Stimulated activated CD8-positive, alpha-beta memory T cell treated with anti-CD3 and anti-CD28 coated beads, Interleukin-12 subunit alpha, Interleukin-12 subunit beta, amount 100 ng/mL, for 24 hours (primary cell): ENCODE data around the gene PNPLA5.

ENCODE experiments used
- DNase-seq: peaks from one replicate; pipeline ENCODE4 v3.0.0-alpha.2; 2020; ENCODE audit errors: extremely low read depth

The PNPLA5 gene

DNA sequence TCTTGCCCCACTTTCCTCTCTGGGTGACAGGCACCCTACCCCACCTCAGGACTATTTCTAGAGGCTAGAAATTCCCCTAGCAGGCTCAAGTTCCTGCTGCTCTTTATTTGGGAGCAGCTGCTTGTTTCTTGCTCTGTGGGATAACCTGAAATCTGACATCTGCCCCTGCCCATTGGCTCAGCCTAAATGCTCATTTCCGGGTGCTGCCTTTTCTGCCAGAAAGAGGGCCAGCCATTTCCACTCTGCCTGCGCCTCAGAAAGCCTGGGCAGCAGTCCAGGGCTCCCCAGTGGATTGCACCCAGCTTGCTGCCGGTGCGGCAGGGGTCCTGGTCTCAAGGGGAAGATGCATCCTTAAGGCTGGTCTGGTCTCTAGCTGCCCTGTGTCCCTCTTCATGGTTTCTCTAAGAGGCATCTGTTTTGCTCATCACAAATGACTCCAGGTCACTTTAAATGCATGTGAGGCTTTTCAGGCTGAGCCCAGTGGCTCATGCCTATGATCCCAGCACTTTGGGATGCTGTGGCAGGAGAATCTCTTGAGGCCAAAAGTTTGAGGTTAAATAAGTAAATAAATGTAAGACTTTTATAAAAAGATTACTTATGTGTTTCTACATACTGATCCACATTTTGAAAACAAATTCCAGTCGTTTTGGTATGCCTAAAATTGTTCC is 10.3 kb upstream of the PNPLA5 start:
- no peak for DNase-seq

DNA sequence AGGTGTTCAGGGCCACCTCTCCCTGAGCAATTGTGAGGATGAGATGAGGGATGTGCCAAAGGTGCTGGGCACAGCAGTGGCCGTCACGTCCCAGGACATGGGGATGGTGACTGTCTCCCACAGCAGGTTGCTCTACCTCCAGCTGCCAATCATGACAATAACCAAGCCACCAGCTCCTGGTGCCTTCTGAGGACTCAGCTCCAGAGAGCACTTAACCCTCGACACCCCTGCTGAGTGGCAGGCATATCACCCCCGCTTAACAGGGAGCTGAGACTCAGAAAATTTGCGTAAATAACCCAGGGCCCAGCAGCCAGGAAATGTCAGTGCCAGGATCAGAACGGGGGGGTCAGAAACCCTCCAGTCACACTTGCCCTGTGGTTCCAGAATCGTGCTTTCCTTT is 8.4 kb upstream of the PNPLA5 start:
- DNase-seq, result no peak

DNA sequence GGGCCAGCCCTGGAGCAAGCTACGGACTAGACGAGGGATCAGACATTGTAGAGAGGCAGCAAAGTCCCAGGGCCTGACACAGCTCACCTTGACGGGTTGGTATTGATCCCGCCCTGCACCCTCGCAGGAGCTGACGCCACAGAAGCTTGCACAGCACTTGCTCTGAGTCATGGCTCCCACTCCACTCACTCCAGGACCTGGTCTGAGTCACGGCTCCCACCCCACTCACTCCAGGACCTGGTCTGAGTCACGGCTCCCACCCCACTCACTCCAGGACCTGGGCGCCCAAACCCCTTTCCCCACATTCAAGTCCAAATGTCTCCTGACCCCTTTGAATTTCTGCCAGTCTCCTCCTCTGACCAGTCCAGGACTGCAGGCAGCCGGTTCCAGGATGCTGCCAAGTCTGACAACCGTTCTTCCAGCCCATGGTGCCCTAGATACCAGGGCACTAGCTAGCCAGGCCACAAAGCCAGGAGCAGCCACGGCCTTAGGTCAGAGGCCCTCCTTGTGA is 6.0 kb upstream of the PNPLA5 start:
- no peak for DNase-seq

DNA sequence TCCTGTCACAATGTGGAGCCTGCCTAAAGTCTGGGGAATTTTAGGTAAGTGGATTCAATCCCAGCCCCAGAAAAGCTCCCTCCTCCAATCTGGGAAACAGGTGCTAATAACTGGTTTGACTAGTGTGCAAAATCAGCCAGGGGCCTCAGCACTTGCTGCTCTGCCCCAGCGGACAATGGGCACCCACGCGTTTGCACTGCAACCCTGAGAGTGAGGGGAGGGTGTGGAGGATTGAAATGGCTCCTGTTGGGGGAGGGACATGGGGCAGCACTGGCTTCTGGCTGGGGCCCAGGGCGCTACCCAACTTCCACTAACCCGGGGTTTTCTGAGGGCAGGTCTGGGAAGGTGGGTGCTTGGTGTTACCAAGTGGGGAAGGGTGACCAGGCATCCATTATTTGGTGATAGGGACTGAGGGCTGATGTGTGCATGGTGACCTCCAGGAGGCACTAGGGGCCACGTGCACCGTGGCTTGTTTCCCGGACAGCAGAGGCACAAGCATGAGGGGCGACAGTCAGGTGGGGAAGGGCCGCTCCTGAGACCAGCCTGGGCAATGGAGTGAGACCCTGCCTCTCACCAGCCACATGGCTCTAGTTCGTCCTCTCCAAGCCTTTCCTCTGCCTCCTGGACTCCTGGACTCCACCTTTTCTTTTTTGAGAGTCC is 4.3 kb upstream of the PNPLA5 start:
- no peak for DNase-seq

DNA sequence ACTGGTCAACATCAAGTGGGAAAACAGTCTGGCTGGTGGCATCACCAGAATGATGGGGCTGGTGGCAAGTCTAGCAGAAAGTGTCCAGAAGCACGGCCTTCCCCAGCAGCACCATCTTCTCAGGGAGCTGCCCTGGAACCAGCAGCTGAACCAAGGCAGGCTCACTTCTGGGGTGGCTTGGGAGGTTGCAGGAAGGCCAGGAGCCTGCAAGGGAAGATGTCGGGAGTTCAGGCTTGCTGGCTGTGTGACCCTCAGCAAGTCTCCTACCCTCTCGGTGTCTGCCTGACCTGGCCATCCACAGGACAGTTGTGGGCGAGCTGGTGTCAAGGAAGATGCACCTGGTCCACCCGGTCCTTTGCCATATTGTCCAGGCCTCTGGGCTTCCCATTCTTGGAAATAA is 2.3 kb upstream of the PNPLA5 start:
- DNase-seq, result no peak

DNA sequence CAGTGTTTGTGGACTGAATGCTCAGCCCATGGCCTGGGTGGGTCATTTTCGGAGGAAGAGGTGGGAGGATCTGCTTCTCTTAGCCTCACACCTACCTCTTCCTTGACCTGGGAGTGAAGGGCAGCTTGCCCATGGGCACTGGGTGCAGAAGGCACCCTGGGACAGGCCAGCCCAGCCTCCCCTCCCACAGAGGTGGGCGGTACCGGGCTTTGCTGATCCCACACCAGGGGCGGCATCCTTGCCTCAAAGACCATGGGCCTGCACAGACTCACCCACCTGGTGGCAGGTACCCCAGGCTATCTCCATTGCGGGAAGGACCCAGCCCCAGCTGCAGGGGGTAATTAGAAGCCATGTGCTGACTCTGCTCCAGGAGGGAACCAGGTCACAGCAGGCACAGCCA is 1.5 kb upstream of the PNPLA5 start:
- DNase-seq, result no peak

DNA sequence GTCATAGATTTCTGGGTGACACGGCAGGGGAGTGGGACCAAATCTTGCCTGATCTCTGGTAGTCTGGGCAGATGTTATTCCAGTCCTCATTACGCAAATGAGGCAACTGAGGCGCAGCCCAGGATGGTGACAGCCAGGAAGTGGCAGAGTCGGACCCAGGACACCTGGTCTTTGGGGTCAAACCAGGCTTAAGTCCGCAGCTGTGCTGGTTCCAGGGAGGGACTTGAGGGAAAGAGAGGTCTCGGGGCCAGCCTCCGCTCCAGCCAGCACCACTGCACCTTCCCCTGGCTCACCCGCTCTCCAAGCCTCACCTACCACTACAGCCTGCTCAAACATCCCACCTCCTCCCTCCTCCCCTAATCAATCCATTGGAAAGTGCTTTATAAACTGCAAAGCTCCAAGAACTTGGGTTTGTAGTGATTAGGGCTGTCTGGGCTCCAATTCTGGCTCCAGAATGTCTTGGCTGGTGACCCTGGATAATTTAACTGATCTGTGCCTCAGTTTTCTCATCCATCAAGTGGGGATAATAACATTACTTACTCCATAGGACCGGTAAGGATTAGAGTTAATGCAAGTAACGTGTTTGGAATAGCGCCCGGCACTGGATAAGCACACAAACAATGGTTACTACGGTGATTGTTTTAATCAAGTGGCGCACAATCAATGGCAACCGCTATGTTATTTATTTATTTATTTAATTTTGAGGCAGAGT is 526 bp upstream of the PNPLA5 start:
- no peak for DNase-seq

DNA sequence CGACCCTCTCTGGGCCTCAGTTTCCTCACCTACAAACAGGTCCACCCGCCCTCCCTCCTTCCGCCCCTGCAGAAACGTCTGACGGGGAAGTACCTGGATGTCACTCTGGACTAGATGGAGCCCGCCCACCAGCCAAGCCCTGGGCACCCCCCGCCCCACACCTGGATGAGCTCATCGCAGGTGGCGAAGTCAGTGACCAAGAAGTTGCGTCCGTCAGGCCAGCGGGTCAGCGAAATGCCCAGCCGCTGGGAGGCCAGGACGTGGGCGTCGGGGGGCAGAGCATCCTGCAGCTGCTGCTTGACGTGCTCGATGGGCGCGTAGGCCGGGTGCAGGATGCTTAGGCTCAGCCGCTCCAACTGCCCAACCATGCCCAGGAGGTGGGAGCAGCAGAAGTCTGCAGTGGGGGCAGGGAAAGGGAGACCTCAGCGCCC is 897 bp downstream of the PNPLA5 start:
- DNase-seq, result no peak

DNA sequence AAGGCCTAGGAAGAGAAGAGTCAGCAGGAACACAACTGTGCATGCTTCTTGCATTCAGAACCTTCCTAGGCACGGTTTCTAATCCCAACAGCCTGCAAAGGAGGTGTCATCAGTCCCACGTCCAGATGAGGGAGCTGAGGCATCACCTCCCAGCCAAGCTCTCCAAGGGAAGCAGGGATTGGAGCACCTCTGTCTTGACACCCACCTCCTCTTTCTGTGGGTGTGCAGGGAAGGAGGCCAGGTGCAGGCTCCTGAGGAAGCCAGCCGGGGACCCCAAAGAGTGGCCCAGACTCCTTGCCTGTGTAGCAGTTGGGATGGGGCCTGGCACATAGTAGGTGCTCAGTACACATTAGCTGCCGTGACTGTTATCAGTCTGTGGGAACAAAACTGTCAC is 2.0 kb downstream of the PNPLA5 start:
- no peak for DNase-seq

DNA sequence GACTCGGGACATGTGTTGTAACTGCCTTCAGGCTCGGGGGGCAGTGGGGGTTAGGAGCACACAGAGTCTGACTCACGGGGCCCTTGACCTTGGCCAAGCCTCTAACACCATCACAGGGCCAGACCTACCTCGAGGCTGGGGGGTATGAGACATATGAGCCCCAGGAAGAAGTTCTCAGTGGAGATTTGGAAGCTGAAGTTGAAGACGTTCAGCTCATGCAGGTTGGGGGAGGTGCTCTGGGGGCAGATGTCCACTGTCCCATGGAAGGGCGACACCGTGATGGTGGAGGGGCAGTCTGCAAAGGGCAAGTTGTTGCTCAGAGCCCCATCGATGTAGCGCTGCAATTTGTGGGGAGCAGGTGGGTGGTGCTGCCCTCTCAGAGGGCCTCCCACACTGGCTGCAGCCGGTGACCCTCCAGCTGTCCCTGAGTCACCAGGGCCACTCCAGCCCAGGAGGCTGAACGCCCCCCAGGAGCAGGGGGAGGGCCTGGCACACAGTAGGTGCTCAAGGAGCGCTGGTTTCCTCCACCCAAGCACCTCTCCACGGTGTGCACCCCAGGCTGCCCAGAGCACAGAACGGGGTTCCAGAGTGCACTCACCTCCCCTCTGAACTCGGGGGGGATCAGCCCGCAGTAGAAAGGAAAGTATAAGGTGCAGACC is 2.5 kb downstream of the PNPLA5 start:
- DNase-seq, result no peak

DNA sequence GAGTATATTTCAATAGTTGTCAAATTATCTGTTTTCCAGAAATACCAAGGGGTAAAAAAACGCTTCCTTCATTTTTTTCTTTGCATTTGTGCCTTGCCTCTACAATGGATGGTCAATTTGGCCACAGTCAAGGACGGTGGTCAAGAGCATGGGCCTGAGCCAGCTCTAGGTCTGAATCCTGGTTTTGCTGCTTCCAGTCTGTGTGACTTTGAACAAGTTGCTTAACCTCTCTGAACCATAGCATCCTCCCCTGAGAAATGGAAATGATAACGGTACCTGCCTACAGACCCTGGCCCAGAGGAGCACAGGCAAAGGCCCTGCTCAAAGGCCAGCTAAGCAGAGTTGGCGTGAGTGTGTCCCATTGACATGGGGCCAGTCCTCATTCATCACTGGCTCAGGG is 3.1 kb downstream of the PNPLA5 start:
- DNase-seq, result no peak

DNA sequence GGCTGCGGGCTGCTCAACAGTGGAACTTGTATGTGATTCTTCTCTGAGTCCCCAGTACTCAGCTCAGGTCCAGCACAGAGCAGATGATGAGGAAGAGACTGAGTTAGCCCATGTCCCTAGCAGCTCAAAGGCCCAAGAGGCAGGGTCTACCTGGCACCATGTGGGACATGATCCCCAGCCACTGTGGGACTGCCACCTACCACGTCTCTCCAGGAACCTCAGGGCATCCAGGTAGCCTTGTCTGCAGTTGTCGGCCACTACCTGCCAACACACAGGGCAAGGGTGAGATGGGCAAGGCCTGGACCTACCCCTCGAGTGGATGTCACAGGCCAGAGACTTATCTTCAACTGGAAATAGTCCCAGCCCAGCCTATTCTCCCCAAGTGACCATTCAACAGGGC is 4.4 kb downstream of the PNPLA5 start:
- no peak for DNase-seq

DNA sequence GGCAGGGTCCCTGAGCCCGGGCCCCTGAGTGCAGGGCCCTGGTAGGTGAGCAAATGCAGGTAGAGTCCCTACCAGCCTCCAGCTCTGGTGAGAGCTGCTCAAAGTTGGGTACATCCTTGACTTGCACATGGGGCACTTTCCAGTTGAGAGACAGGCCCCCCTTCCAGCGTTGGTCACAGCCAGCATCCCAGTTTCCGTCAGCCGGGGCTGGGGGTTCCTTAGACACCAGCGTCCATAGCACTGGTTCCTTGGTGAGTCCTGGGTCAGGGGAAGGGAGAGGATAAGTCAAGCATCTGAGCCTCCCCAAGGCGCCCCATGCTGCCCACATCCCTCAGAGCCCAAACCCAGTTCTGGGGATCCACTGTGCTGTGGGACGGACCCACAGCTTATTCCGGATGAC is 5.6 kb downstream of the PNPLA5 start:
- no peak for DNase-seq

DNA sequence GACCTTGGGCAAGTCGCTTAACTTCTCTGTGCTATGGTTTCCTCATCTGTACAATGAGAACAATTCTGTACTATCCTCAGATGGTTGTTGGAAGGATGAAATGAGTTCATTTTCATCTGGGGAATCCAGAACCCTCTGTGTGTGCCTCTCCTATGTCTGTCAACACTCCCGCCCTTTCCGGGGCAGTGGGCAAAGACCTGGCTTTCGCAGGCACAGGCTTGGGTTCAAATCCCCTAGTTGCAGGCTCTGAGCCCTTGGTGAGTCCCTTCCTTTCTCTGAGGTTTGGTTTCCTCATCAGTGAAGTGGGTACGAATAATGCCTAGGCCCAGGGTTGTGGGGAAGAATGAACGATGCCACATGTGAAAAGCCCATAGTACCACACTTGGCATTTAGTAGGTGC is 6.0 kb downstream of the PNPLA5 start:
- no peak for DNase-seq

DNA sequence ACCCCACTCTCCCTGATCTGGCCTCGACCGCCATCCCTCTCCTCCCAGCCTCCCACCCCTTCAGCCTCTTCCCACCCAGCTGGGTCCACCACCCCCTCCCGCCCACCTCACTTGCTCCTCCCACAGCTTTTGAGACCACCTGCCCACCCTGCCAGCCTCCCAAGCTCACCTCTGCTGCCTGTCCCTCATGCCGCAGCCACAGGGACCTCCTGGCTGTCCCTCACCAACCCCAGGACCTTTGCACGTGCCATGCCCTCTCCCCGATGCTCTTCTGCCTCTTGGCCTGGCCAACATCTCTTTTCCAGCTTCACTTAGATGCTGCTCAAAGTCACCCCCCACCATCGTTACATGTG is 6.5 kb downstream of the PNPLA5 start:
- no peak for DNase-seq

DNA sequence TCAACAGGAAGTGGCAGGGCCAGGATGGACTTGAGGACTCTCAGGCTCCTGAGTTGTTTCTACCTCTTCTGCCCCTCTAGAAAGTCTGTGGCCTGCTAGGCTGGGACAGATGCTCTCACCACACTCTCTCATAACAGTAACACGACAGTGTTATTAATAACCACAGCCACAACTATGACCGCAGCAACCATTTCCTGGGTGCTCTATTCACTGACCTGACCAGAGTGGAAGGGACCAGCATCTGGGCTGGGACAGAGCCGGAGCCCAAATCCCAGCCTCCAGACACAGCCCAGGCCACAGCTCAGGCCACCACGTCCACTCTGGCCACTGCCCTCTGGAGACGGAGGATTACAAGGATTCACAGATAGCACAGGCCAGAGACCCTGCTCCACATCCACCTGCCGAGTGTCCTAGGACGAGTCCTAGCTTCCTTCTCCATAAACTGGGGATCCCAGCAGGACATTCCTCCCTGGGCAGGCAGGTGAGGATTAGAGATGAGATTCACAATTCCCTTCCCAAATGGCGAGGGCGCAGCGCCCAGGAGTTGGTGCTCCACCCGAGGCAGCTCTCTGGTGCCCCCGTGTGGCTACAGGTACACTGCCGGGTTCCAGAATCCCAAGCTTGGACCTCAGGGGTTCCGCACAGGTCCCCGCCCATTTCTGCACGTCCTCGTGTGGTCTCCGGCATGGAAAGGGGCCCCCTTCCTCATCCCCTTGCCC is 7.1 kb downstream of the PNPLA5 start:
- no peak for DNase-seq

DNA sequence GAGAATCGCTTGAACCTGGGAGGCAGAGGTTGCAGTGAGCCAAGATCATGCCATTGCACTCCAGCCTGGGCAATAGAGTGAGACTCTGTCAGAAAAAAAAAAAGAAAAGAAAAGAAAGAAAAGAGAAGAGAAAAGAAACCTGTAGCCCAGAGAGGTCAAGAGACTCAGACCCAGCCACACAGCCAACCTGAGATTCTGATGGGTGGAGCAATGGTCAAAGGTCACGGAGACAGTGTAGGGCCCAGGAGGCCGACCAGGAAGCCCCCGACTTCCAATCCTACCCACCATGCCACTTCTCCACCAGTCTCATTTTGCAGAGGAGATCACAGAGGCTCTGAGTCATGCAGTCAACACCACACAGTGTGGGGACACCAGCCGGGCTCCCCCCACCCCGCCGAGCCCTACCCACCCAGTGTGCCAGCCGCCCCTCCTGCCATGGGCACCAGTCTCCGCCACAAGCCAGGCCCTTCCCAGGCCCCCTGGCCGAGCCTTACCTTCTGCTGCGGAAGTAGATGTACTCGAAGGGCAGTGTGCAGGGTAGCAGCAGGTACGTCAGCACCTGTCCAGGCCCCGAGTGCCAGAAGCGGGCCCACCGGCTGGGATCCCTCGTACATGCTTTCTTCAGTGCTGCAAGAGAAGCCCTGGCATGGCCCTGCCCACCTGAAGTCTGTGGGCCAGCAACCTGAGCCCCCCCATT is 7.9 kb downstream of the PNPLA5 start:
- DNase-seq, result no peak

DNA sequence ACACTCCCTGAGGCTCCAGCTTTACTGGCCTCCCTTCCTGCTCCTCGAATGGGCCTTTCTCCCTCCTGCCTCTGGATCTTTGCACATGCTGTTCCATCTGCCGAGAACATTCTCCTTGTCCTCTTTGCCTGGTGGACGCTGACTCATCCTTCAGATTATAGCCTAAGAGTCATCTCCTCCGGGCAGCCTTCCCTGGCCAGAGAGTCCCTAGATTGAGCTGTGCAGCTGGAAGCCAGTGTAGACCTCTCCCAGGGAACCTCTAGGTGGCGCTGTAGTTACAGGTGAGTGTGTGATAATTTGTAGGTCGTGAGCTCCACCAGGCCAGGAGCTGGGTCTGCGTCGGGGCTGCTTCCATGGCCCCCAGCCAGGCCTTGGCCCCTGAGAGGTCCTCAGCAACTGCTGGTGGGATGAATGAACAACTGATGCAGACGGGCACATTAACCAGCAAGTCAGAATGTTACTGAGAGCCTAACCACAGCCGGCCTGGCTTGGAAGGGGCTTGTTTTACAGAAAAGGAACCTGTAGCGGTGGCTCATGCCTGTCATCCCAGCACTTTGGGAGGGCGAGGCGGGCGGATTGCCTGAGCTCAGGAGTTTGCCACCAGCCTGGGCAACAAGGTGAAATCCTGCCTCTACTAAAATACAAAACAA is 8.7 kb downstream of the PNPLA5 start:
- no peak for DNase-seq

DNA sequence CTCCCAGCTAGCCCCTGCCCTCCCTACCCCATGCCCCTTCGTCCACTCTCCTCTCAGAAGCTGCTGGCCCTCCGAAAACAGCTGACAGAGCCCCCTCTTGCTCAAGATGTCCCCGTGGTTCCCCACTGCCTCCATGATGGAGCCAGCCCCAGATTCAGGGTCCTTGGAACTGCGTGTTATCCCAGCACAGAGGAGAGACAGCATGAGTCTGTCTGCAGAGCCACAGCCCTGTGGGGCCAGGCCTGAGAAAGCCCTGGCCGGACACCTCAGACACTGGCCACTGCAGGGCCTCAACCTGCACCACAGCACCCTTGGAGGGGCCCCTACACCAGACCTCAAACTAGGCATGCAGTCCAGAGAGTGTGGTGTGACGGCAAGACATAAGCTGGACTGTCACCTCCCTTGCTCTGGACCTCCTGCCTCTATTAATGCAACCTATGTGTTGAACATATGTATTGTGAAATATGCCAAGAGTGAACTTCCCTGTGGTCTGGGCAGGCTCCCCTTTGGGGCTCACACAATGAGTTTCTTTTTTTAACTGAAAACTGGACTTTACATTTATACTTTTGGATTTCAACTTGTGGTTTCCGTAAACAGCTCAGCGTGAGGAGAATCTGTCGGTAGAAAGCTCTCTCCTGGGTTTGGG is 9.6 kb downstream of the PNPLA5 start:
- DNase-seq, result no peak
